ENCODE data around the gene USP10.

DNA sequence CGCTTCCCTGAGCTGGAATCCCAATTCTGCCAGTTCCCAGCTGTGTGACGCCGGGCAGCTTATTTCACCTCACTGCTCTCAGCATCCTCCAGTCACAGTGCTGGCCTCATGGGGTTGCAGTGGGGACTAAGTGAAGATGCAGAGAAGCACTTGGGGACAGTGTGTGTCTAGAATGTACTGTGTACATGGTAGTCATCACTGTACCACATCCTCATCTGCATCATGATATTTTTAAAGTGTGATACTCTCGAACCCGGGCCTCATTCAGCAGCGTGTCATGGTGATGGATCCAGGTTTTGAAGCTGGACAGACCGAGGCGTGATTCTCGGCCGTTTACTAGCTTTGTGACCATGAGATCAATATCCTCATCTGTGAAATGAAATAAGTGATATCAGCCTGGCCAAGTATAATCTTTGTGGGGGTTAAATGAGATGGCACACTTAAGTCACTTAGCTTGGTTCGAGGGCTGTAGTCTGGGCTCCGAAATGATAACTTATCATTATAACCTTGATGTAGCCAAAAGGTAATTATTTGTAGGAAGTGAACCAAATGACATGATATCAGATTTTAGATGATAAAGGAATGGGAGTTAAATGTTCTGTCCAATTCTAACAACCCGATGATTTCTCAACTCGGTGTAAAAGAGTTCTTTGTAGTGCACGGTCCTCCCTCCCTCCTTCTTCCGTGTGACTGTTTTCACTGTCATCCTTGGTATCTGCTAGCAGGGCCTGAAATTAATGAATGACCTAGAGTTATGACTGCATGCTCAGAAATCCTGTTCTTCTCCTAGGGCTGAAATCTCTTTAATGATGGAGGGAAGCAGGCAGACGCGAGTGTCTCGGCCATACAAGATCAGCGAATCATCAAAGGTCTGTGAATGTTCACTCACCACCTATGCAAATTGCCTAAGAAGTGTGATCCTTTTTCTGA is 49.5 kb upstream of the USP10 start:
- TF ChIP-seq YY1 (IDR thresholded peaks at IDR 0.05; ENCODE audit: insufficient read depth, insufficient read length) (no peak), SUZ12 (IDR thresholded peaks at IDR 0.05; ENCODE audit: extremely low read depth, insufficient read depth, insufficient read length) (no peak), ZNF274 (IDR thresholded peaks at IDR 0.05; ENCODE audit: low read depth, low read length) (no peak)

All from NT2/D1 (cell line).